K562 (cell line): ENCODE data around the gene RNU11. TPM values are rescaled to one million over a fixed set of nuclear protein-coding genes. Genes with fewer than 3 reads are reported as not detected.

Experiments
- ATAC-seq: fragments of 200-7000 bp; cut with Tn5 transposase; 3 replicates; pipeline ENCODE4 v1.9.1; 2020; ENCODE audit warnings: moderate library complexity
- BruUV-seq: library from RNA; stranded (reverse); fragments of 400-500 nt; replicated peaks from 2 replicates; lab custom pipeline; 2021; lab: Mats Ljungman, UMichigan
- CTCF ChIA-PET: fragments of 300-600 bp; formaldehyde crosslinking; extraction: SDS; loops from one replicate; lab custom pipeline; 2021; ENCODE audit warnings: low intra/inter-chr PET ratio; lab: Yijun Ruan, JAX
- POLR2A ChIA-PET: fragments of 300-600, 350-650 bp; sonication (Branson Sonifier 250); formaldehyde crosslinking; extraction: SDS; loops from one replicate; lab custom pipeline; 2021; ENCODE audit warnings: antibody characterized with exemption, inconsistent platforms; lab: Yijun Ruan, JAX
- DNase-seq, 4 experiments: peaks; one replicate each; pipeline versions ENCODE4 v3.0.0 to v3.0.0-alpha.2; 2011 to 2018; ENCODE audit warnings: low spot score in 3 of 4, mixed read lengths in 3 of 4; ENCODE audit errors: extremely low read depth in 1 of 4
- FAIRE-seq: peaks from 2 replicates; lab custom pipeline; 2011; peaks lifted over from hg19 to GRCh38; lab: Jason Lieb, UNC
- H2AFZ ChIP-seq: 2 replicates; pipeline ENCODE4 v1.6.0; 2011; ENCODE audit warnings: low read depth, low read length, control low read depth, inconsistent platforms
- H3K27ac ChIP-seq: fragments of 200-600 bp; 3 replicates; pipeline ENCODE4 v1.8.0; 2011; ENCODE audit warnings: low read depth, mild to moderate bottlenecking, control low read depth, inconsistent platforms, low read length, moderate library complexity, mixed read lengths; ENCODE audit errors: extremely low read depth
- H3K27me3 ChIP-seq, 2 experiments: fragments of 300-600 bp in 1 of 2; 2 replicates in 1 of 2; 3 replicates in 1 of 2; pipeline versions ENCODE4 v1.6.0 to v1.8.0; 2011; ENCODE audit warnings: inconsistent platforms in 2 of 2, low read length in 2 of 2, mild to moderate bottlenecking in 1 of 2, mixed read lengths in 1 of 2, moderate library complexity in 1 of 2; ENCODE audit not compliant: control insufficient read depth in 2 of 2, insufficient read depth in 2 of 2
- H3K36me3 ChIP-seq: fragments of 300-600 bp; 3 replicates; pipeline ENCODE4 v1.8.0; 2011; ENCODE audit warnings: mild to moderate bottlenecking, low read length, inconsistent platforms; ENCODE audit not compliant: control insufficient read depth, insufficient read depth
- H3K4me1 ChIP-seq, 2 experiments: fragments of 200-600 bp in 1 of 2; replicated peaks in 1 of 2; 2 replicates in 1 of 2; 3 replicates in 1 of 2; pipeline versions ENCODE4 v1.5.1 to v1.8.0; 2011; ENCODE audit warnings: inconsistent platforms in 2 of 2, low read length in 2 of 2, mild to moderate bottlenecking in 1 of 2, mixed read lengths in 1 of 2, moderate library complexity in 1 of 2; ENCODE audit not compliant: control insufficient read depth in 2 of 2, insufficient read depth in 2 of 2
- H3K4me2 ChIP-seq: 2 replicates; pipeline ENCODE4 v1.6.1; 2011; ENCODE audit warnings: low read length, control low read depth, inconsistent platforms, mixed read lengths; ENCODE audit not compliant: insufficient read depth
- H3K4me3 ChIP-seq: fragments of 200-600 bp; sonication (generic), shearing (Covaris generic); 2 replicates; pipeline ENCODE4 v1.5.1; 2016; ENCODE audit warnings: control low read depth, inconsistent platforms
- H3K79me2 ChIP-seq: fragments of 200-600 bp; 3 replicates; pipeline ENCODE4 v1.8.0; 2011; ENCODE audit warnings: low read length, inconsistent platforms; ENCODE audit not compliant: control insufficient read depth, insufficient read depth
- H3K9ac ChIP-seq, 2 experiments: 2 replicates each; pipeline versions ENCODE4 v1.6.0 to v1.6.1; 2011; ENCODE audit warnings: low read depth in 2 of 2, low read length in 2 of 2, control low read depth in 1 of 2, inconsistent platforms in 1 of 2, mild to moderate bottlenecking in 1 of 2, mixed read lengths in 1 of 2; ENCODE audit not compliant: insufficient read depth in 1 of 2
- H3K9me1 ChIP-seq: one replicate; pipeline ENCODE4 v1.6.0; 2011; ENCODE audit warnings: inconsistent platforms, mild to moderate bottlenecking, low read length, moderate library complexity; ENCODE audit not compliant: control insufficient read depth, insufficient read depth
- H3K9me3 ChIP-seq: replicated peaks from 2 replicates; pipeline ENCODE4 v1.5.1; 2011; ENCODE audit warnings: low read depth, low read length, inconsistent platforms; ENCODE audit not compliant: control insufficient read depth, insufficient read depth
- H4K20me1 ChIP-seq: replicated peaks from 2 replicates; pipeline ENCODE4 v1.6.1; 2011; ENCODE audit warnings: low read length, inconsistent platforms, mixed read lengths; ENCODE audit not compliant: control insufficient read depth, insufficient read depth
- ATF3 ChIP-seq, 2 experiments: fragments of 450-650 bp in 1 of 2; sonication (generic) in 1 of 2; formaldehyde crosslinking in 1 of 2; IDR thresholded peaks in 1 of 2; conservative IDR thresholded peaks in 1 of 2; 2 replicates each; pipeline versions ENCODE4 v1.6.1 to v1.8.1; 2016 to 2023; ENCODE audit warnings: mild to moderate bottlenecking in 2 of 2, moderate library complexity in 2 of 2, inconsistent platforms in 1 of 2, missing genetic modification reagents in 1 of 2
- CEBPG ChIP-seq, 3 experiments: fragments of 200-800 bp in 1 of 3; sonication (Bioruptor generic) in 1 of 3; sonication (generic) in 1 of 3; formaldehyde crosslinking in 1 of 3; IDR thresholded peaks in 2 of 3; conservative IDR thresholded peaks in 1 of 3; 2 replicates each; pipeline versions ENCODE4 v1.6.1 to v1.8.0; 2016 to 2022; ENCODE audit warnings: missing compliant biosample characterization in 2 of 3, missing genetic modification characterization in 2 of 3, mild to moderate bottlenecking in 1 of 3, missing genetic modification reagents in 1 of 3
- CHD2 ChIP-seq: IDR thresholded peaks from 2 replicates; pipeline ENCODE4 v1.6.1; 2011; ENCODE audit warnings: low read depth, low read length
- DIDO1 ChIP-seq: fragments of 450-650 bp; IDR thresholded peaks from 2 replicates; pipeline ENCODE4 v1.6.1; 2016; ENCODE audit warnings: low read depth, missing biosample characterization, missing genetic modification characterization
- MYBL2 ChIP-seq, 2 experiments: fragments of 450-650 bp in 1 of 2; sonication (generic) in 1 of 2; formaldehyde crosslinking in 1 of 2; IDR thresholded peaks; 2 replicates each; pipeline versions ENCODE4 v1.6.1 to v1.8.1; 2017 to 2022; ENCODE audit warnings: borderline replicate concordance in 1 of 2, inconsistent platforms in 1 of 2, low read depth in 1 of 2, mild to moderate bottlenecking in 1 of 2, missing genetic modification reagents in 1 of 2, moderate library complexity in 1 of 2
- PML ChIP-seq: IDR thresholded peaks from 2 replicates; pipeline ENCODE4 v1.6.1; 2012; ENCODE audit warnings: low read length, inconsistent platforms
- POLR3A ChIP-seq: IDR thresholded peaks from 2 replicates; pipeline ENCODE4 v1.6.1; 2011; ENCODE audit warnings: borderline replicate concordance, mild to moderate bottlenecking, moderate library complexity; ENCODE audit not compliant: insufficient read length, insufficient read depth; ENCODE audit errors: extremely low read depth
- TBP ChIP-seq: optimal IDR thresholded peaks from 2 replicates; pipeline ENCODE3; 2011; ENCODE audit warnings: low read depth, low read length, improper control_type of control experiment
- ZKSCAN1 ChIP-seq: fragments of 150-350 bp; IDR thresholded peaks from 2 replicates; pipeline ENCODE4 v1.6.1; 2016; ENCODE audit warnings: low read depth, low read length
- WGBS: fragments of 100-300 bp; shearing (Covaris generic); methylation state at CpG from one replicate; pipeline ENCODE4 v1.1.6; 2016; ENCODE audit warnings: low coverage, mixed read lengths; ENCODE audit not compliant: insufficient coverage; ENCODE audit errors: missing lambda C conversion rate; 5-methylcytosine and 5-hydroxymethylcytosine counted together
- in situ Hi-C: fragments of 300-500 bp; cut with MboI; formaldehyde crosslinking; loops from 4 replicates; pipeline ENCODE4 v1.15.0; 2018; ENCODE audit warnings: inconsistent platforms, mixed read lengths
- intact Hi-C: fragments of 100-400 bp; cut with micrococcal nuclease; formaldehyde crosslinking; loops from 2 replicates; pipeline ENCODE4 v1.14.2; 2022
- polyA plus RNA-seq, 8 experiments: library from polyadenylated mRNA; depleted of rRNA in 4 of 8; stranded (reverse) in 5 of 8; unstranded in 3 of 8; fragments of >200 nt; fragmentation: Nextera tagmentation in 2 of 8; fragmentation: Illumina TruSeq in 1 of 8; extraction: Ambion mirVana in 2 of 8; extraction: Trizol in 1 of 8; gene quantifications; 2 replicates each; pipeline versions ENCODE4 v1.2.1 to v1.2.3, GENCODE V29; 2011 to 2014; ENCODE audit warnings: inconsistent platforms in 1 of 8, missing spikeins in 1 of 8
- total RNA-seq, 7 experiments: library from RNA; depleted of rRNA in 6 of 7; stranded (reverse); fragments of >200 nt in 6 of 7; fragmentation: Illumina TruSeq in 2 of 7; extraction: Trizol in 2 of 7; gene quantifications; 2 replicates each; pipeline versions ENCODE4 v1.2.1 to v1.2.3, GENCODE V29; 2011 to 2021; ENCODE audit warnings: low replicate concordance in 1 of 7
- TF ChIP-seq, protein P1 (sequence below): fragments of 450-650 bp; formaldehyde crosslinking; IDR thresholded peaks from 2 replicates; pipeline ENCODE4 v1.4.0; 2020; ENCODE audit warnings: mild to moderate bottlenecking, moderate library complexity
- TF ChIP-seq, protein P2 (sequence below): fragments of 450-650 bp; IDR thresholded peaks from 2 replicates; pipeline ENCODE4 v1.6.1; 2017; ENCODE audit warnings: antibody characterized with exemption, mild to moderate bottlenecking
- TF ChIP-seq, protein P3 (sequence below), 2 experiments: fragments of 250-450 bp in 1 of 2; fragments of 450-650 bp in 1 of 2; sonication (Bioruptor Pico) in 1 of 2; IDR thresholded peaks; 2 replicates each; pipeline versions ENCODE4 v1.6.1 to v1.8.0; 2016 to 2021; ENCODE audit warnings: mild to moderate bottlenecking in 2 of 2, moderate library complexity in 2 of 2, missing compliant biosample characterization in 1 of 2, missing genetic modification characterization in 1 of 2

RNU11 gene
- total and polyA plus RNA-seq, 9 of the 15 experiments (the other 6 are each of a cell fraction or from before 2014, with no cell fraction given), result not detected

- no peaks in the 10 kb centered on the region for H3K9me3 ChIP-seq
- H3K4me2 ChIP-seq, result no peak overlapping the region
- no peaks in the 10 kb centered on the region for H3K9me1 ChIP-seq
- no peak overlapping the region; the same call in 1 of the 2 replicates for H2AFZ ChIP-seq
- no TSS peak for BruUV-seq
- DNase-seq, result no peak
- H3K79me2 ChIP-seq, result no peaks in the 10 kb centered on the region
- ATAC-seq, result no peak
- H3K27ac ChIP-seq, result no peak overlapping the region
- WGBS, result 54% methylated on average over 6 of the region's 6 CpGs
- ChIA-PET CTCF (no interaction called here), POLR2A (interaction anchor here (1.3 to 2.3 kb wide), 5 partner anchors 8 to 99 kb away, joined by 4 to 33 read pairs (median 6); partner anchors contain the start of genes GMEB1 and RNU11)
- peaks cover 0 to 2% of the 10 kb centered on the region in 2 experiments; a peak in 1 of 5 replicates for H3K4me1 ChIP-seq
- peak; percentile 42 for FAIRE-seq
- H3K36me3 ChIP-seq, result no peaks in the 10 kb centered on the region
- in situ Hi-C loops (loop anchor here (5.0 kb wide), 1 partner anchor 76 kb away; no protein-coding TSS in a partner anchor), intact Hi-C loops (no loop called here)
- no peak overlapping the region for H3K9ac ChIP-seq
- H4K20me1 ChIP-seq, result no peaks in the 10 kb centered on the region
- no peak overlapping the region for H3K4me3 ChIP-seq
- no peaks in the 10 kb centered on the region for H3K27me3 ChIP-seq
- TF ChIP-seq DIDO1 (tag) (no peak), TBP (no peak), PML (no peak), MYBL2 (IDR thresholded peaks at IDR 0.05; ENCODE audit: low read depth) (no peak), MYBL2 (CRISPR knock-in tag; IDR thresholded peaks at IDR 0.05; ENCODE audit: borderline replicate concordance) (no peak), CHD2 (no peak), ZKSCAN1 (no peak), POLR3A (no peak), ATF3 (IDR thresholded peaks at IDR 0.05) (peak; percentile 29; the same call in 1 of the 2 replicates), ATF3 (CRISPR knock-in tag; conservative IDR thresholded peaks at IDR 0.05) (no peak), CEBPG (CRISPR knock-in tag; IDR thresholded peaks at IDR 0.05) (no peak), CEBPG (tag; conservative IDR thresholded peaks at IDR 0.05 in 1 of 2, IDR thresholded peaks at IDR 0.05 in 1 of 2) (peak in 1 of 2 experiments; percentile 4; a peak in 1 of 4 replicates)
- TF ChIP-seq, protein P1, sequence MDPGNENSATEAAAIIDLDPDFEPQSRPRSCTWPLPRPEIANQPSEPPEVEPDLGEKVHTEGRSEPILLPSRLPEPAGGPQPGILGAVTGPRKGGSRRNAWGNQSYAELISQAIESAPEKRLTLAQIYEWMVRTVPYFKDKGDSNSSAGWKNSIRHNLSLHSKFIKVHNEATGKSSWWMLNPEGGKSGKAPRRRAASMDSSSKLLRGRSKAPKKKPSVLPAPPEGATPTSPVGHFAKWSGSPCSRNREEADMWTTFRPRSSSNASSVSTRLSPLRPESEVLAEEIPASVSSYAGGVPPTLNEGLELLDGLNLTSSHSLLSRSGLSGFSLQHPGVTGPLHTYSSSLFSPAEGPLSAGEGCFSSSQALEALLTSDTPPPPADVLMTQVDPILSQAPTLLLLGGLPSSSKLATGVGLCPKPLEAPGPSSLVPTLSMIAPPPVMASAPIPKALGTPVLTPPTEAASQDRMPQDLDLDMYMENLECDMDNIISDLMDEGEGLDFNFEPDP, result no peak
- TF ChIP-seq, protein P2, sequence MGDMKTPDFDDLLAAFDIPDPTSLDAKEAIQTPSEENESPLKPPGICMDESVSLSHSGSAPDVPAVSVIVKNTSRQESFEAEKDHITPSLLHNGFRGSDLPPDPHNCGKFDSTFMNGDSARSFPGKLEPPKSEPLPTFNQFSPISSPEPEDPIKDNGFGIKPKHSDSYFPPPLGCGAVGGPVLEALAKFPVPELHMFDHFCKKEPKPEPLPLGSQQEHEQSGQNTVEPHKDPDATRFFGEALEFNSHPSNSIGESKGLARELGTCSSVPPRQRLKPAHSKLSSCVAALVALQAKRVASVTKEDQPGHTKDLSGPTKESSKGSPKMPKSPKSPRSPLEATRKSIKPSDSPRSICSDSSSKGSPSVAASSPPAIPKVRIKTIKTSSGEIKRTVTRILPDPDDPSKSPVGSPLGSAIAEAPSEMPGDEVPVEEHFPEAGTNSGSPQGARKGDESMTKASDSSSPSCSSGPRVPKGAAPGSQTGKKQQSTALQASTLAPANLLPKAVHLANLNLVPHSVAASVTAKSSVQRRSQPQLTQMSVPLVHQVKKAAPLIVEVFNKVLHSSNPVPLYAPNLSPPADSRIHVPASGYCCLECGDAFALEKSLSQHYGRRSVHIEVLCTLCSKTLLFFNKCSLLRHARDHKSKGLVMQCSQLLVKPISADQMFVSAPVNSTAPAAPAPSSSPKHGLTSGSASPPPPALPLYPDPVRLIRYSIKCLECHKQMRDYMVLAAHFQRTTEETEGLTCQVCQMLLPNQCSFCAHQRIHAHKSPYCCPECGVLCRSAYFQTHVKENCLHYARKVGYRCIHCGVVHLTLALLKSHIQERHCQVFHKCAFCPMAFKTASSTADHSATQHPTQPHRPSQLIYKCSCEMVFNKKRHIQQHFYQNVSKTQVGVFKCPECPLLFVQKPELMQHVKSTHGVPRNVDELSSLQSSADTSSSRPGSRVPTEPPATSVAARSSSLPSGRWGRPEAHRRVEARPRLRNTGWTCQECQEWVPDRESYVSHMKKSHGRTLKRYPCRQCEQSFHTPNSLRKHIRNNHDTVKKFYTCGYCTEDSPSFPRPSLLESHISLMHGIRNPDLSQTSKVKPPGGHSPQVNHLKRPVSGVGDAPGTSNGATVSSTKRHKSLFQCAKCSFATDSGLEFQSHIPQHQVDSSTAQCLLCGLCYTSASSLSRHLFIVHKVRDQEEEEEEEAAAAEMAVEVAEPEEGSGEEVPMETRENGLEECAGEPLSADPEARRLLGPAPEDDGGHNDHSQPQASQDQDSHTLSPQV, result no peak
- TF ChIP-seq, protein P3, sequence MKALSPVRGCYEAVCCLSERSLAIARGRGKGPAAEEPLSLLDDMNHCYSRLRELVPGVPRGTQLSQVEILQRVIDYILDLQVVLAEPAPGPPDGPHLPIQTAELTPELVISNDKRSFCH (CRISPR knock-in tag; IDR thresholded peaks at IDR 0.05), result no peak
- TF ChIP-seq, protein P3 (tag; IDR thresholded peaks at IDR 0.05), result no peak
These were observed 7.9 kb downstream of the RNU11 start for GRCh38 chr1:28656335-28656734.
